ENCODE data around the gene MYO3B.
"Not testable (repeated sequence)": the region's sequence is repeated elsewhere in the genome, so short reads cannot be mapped to it uniquely, and the experiment has no call there.

The MYO3B gene

DNA sequence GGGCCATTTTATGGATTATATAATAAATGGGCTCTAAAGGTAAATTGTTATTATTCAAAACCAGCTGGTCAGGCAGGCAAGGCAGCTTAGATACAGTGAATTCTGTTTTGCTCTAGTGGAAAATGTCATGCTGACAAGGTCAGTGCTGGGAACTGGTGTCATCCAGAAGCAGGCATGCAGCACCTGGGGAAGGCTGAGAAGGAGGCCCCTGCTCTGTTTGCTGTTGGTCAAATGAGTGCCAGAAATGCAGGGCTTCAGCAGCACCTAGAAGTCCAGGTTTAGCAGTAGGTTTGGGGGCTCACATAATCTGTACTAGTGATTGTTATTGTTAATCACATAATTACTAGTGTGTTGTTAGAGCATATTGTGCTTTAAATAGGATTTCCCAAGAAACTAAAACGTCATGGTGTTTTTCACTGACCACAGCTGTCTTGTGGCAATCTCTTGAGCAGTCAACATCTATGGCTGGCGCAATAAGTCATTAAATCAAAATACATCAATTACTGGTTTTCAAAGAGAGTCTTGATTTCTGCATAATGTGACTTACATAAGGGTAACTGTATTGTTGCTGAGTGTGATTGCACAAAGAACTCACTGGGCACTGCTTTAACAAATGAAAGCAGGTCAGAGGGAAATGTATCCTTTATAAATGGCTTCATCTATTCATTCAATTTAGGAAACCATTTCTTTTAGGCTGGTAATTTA lies 99.1 kb downstream of the MYO3B start:
- no peak for TF ChIP-seq MYC (IDR thresholded peaks at IDR 0.05; ENCODE audit: low read depth, low read length)
- TF ChIP-seq, protein P1, sequence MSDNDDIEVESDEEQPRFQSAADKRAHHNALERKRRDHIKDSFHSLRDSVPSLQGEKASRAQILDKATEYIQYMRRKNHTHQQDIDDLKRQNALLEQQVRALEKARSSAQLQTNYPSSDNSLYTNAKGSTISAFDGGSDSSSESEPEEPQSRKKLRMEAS (IDR thresholded peaks at IDR 0.05; ENCODE audit: low read depth, low read length), result no peak
- TF ChIP-seq POLR2A (IDR thresholded peaks at IDR 0.05; ENCODE audit: extremely low read depth, insufficient read length), result no peak
- TF ChIP-seq, protein P2, sequence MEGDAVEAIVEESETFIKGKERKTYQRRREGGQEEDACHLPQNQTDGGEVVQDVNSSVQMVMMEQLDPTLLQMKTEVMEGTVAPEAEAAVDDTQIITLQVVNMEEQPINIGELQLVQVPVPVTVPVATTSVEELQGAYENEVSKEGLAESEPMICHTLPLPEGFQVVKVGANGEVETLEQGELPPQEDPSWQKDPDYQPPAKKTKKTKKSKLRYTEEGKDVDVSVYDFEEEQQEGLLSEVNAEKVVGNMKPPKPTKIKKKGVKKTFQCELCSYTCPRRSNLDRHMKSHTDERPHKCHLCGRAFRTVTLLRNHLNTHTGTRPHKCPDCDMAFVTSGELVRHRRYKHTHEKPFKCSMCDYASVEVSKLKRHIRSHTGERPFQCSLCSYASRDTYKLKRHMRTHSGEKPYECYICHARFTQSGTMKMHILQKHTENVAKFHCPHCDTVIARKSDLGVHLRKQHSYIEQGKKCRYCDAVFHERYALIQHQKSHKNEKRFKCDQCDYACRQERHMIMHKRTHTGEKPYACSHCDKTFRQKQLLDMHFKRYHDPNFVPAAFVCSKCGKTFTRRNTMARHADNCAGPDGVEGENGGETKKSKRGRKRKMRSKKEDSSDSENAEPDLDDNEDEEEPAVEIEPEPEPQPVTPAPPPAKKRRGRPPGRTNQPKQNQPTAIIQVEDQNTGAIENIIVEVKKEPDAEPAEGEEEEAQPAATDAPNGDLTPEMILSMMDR (IDR thresholded peaks at IDR 0.05; ENCODE audit: low read depth, low read length), result no peak
- peak; percentile 3 for DNase-seq (ENCODE audit: low read depth)

DNA sequence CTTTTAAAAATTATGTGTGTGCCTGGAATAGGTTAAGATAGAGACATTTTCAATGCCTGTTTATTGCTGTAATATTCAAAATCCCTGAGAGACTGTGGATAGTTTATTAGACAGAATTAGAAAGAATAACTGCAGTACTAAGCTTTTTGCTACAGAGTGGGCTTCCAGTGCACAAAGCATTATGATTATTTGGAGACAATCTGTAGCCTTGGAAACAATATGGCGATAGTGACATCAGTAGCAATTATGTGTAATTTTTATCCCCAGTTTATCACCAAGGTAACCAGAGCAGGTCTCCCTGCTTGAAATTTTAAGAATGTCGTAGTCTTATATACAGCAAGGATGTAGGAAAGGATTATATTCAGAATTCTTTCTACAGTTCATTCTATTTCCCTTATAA lies 100.0 kb downstream of the MYO3B start:
- no peak overlapping the region for H3K4me3 ChIP-seq (ENCODE audit: low read depth, low read length)
- DNase-seq (ENCODE audit: low read depth), result no peak
- TF ChIP-seq POLR2A (IDR thresholded peaks at IDR 0.05; ENCODE audit: extremely low read depth, insufficient read length) (no peak), MYC (IDR thresholded peaks at IDR 0.05; ENCODE audit: low read depth, low read length) (no peak)
- TF ChIP-seq, protein P1 (IDR thresholded peaks at IDR 0.05; ENCODE audit: low read depth, low read length), result no peak
- TF ChIP-seq, protein P2 (IDR thresholded peaks at IDR 0.05; ENCODE audit: low read depth, low read length), result no peak

More for the DNA sequence above, 99.1 kb downstream of the MYO3B start:
- H3K4me3 ChIP-seq (ENCODE audit: low read depth, low read length), result no peak overlapping the region

DNA sequence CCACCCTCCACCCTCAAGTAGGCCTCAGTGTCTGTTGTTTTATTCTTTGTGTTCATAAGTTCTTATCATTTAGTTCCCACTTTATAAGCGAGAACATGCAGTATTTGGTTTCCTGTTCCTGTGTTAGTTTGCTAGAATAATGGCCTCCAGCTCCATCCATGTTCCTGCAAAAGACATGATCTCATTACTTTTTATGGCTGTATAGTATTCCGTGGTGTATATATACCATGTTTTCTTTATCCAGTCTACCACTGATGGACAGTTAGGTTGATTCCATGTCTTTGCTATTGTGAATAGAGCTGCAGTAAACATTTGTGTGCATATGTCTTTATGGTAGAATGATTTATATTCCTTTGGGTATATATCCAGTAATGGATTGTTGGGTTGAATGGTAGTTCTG lies 101.7 kb downstream of the MYO3B start:
- DNase-seq (ENCODE audit: low read depth); H3K4me3 ChIP-seq (ENCODE audit: low read depth, low read length): not testable (repeated sequence)

DNA sequence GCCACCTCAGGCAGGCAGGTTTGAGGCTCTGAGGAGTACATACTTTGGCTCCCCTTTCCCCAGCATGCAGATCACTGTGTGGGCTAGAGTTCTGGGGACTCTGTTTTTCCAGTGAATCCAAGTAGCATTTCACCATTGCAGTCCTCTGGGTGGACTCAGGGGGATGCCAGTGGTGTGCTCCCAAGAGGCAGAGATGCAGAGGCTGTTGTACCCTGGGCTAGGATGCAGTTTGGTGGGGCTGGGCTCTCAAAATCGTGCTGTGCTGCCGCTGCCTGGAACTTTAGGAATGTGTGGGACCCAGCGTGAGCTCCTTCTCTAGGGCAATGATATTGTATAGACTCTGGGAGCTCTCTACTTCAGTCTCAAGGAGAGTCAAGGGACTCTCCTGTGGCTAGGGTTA lies 104.9 kb downstream of the MYO3B start:
- no peak for DNase-seq (ENCODE audit: low read depth)
- no peak for TF ChIP-seq POLR2A (IDR thresholded peaks at IDR 0.05; ENCODE audit: extremely low read depth, insufficient read length)
- no peak overlapping the region for H3K4me3 ChIP-seq (ENCODE audit: low read depth, low read length)

DNA sequence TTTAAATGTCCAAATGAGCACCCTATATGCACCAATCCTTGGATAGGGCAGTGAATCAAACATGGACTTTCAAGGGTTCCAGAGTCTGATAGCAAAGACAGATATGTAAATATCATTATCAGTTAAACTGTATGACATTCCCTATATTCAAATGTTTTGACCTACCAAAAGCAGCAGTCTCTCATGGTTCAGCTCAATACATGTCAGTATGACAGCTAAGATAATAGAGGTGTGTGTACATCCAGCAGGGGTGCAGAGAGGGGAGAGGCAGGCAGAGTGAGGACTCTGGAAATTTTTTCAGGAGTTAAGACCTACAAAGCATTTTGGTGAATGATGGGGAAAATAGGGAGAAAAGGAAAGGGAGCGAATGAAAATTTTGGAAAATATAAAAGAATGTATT lies 106.3 kb downstream of the MYO3B start:
- no peak overlapping the region for H3K4me3 ChIP-seq (ENCODE audit: low read depth, low read length)
- no peak for TF ChIP-seq MYC (IDR thresholded peaks at IDR 0.05; ENCODE audit: low read depth, low read length)
- TF ChIP-seq, protein P1 (IDR thresholded peaks at IDR 0.05; ENCODE audit: low read depth, low read length), result no peak
- TF ChIP-seq POLR2A (IDR thresholded peaks at IDR 0.05; ENCODE audit: extremely low read depth, insufficient read length), result no peak
- TF ChIP-seq, protein P2 (IDR thresholded peaks at IDR 0.05; ENCODE audit: low read depth, low read length), result no peak

DNA sequence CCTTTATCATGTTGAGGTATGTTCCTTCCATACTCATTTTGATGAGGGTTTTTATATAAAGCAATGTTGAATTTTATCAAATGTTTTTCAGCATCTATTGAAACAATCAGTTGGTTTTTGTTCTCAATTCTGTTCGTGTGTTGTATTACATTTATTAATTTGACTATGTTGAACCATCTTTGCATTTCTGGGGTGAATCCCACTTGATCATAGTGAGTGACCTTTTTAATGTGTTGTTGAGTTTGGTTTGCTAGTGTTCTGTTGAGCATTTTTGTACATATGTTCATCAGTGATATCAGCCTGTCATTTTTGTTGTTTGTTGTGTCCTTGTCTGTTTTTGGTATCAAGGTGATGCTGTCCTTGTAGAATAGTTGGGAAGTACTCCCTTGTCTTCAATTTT lies 110.9 kb downstream of the MYO3B start:
- TF ChIP-seq MYC (IDR thresholded peaks at IDR 0.05; ENCODE audit: low read depth, low read length), result no peak
- TF ChIP-seq, protein P1 (IDR thresholded peaks at IDR 0.05; ENCODE audit: low read depth, low read length), result no peak
- TF ChIP-seq, protein P2 (IDR thresholded peaks at IDR 0.05; ENCODE audit: low read depth, low read length), result no peak
- TF ChIP-seq POLR2A (IDR thresholded peaks at IDR 0.05; ENCODE audit: extremely low read depth, insufficient read length), result no peak
- H3K4me3 ChIP-seq (ENCODE audit: low read depth, low read length), result no peak overlapping the region
- no peak for DNase-seq (ENCODE audit: low read depth)

More for the DNA sequence above, 106.3 kb downstream of the MYO3B start:
- DNase-seq (ENCODE audit: low read depth), result no peak

DNA sequence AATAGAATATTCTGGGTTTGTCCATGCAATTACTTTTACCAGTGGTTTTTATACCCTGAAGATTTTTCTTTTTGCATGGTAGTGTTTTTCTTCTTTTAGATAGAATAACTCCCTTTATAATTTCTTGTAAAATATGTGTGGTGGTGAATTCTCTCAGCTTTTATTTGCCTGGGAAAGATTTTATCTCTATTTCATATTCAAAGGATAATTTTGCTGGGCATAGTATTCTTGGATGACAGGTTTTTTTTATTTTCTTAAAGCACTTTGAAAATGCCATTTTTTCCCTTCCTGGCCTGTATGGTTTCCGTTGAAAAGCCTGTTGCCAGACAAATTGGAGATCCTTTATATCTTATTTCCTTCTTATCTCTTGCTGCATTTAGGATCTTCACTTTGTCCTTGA lies 113.5 kb downstream of the MYO3B start:
- H3K4me3 ChIP-seq (ENCODE audit: low read depth, low read length), result no peak overlapping the region
- no peak for DNase-seq (ENCODE audit: low read depth)
- TF ChIP-seq, protein P1 (IDR thresholded peaks at IDR 0.05; ENCODE audit: low read depth, low read length), result no peak
- no peak for TF ChIP-seq POLR2A (IDR thresholded peaks at IDR 0.05; ENCODE audit: extremely low read depth, insufficient read length)
- TF ChIP-seq, protein P2 (IDR thresholded peaks at IDR 0.05; ENCODE audit: low read depth, low read length), result no peak
- TF ChIP-seq MYC (IDR thresholded peaks at IDR 0.05; ENCODE audit: low read depth, low read length), result no peak

Measured in NB4 (cell line).